Nephron (organoid): ENCODE results near the gene BABAM2.

Experiments
- H3K27ac Mint-ChIP-seq, 3 experiments: 2 replicates each; pipeline ENCODE4 v1.8.0; 2020; ENCODE audit warnings: mixed read lengths in 3 of 3, mild to moderate bottlenecking in 2 of 3, moderate library complexity in 1 of 3
- H3K27me3 Mint-ChIP-seq: 2 replicates; pipeline ENCODE4 v1.8.0; 2021; ENCODE audit warnings: low read depth, mild to moderate bottlenecking, moderate library complexity, mixed read lengths
- H3K36me3 Mint-ChIP-seq: 2 replicates; pipeline ENCODE4 v1.8.0; 2020; ENCODE audit warnings: low read depth, mixed read lengths
- H3K4me1 Mint-ChIP-seq: 2 replicates; pipeline ENCODE4 v1.8.0; 2020; ENCODE audit warnings: mixed read lengths
- H3K4me3 Mint-ChIP-seq, 3 experiments: 2 replicates each; pipeline ENCODE4 v1.8.0; 2020; ENCODE audit warnings: mild to moderate bottlenecking in 3 of 3, mixed read lengths in 3 of 3, moderate library complexity in 2 of 3
- H3K9me3 Mint-ChIP-seq: 2 replicates; pipeline ENCODE4 v1.8.0; 2020; ENCODE audit warnings: mixed read lengths
- CTCF ChIP-seq, 3 experiments: fragments of 200-600 bp; sonication (generic); IDR thresholded peaks; one replicate each; pipeline ENCODE4 v1.5.0; 2021; ENCODE audit warnings: antibody characterized with exemption in 3 of 3; ENCODE audit not compliant: unreplicated experiment in 3 of 3

Gene BABAM2

DNA sequence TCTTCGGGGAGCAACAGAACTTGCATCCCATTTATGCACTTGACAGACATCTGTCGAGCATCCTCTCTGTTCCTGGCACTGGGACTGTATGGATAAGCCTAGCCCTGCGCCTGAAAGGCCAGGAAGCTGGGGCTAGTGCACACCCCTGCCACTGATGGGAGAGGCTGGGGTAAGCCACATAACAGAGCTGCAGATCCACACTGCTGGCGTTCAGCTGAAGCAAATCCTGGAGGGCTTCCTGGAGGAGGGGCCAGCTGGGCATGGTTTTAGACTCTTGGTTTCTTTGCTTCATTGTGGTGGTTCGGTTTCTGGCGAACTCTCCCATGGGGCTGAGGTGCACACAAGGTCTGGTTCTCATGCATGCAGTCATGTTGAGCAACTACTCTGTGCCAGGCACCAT lies 456.7 kb downstream of the BABAM2 start:
- Mint-ChIP-seq H3K27me3 (no peaks in the 10 kb centered on the region), H3K4me1 (peaks cover 59% of the 10 kb centered on the region), H3K9me3 (no peaks in the 10 kb centered on the region), H3K4me3 (no peak overlapping the region), H3K27ac (peak overlapping the region in 2 of 3 experiments; percentile 85 to 91), H3K36me3 (no peaks in the 10 kb centered on the region)
- no peak for TF ChIP-seq CTCF (IDR thresholded peaks at IDR 0.05; ENCODE audit: unreplicated experiment in 3 of 3)

GRCh38 chr2:28347596-28347995 lies 457.1 kb downstream of the BABAM2 start:
- Mint-ChIP-seq H3K9me3 (no peaks in the 10 kb centered on the region), H3K36me3 (no peaks in the 10 kb centered on the region), H3K4me1 (peaks cover 59% of the 10 kb centered on the region), H3K27me3 (peaks cover 2% of the 10 kb centered on the region), H3K27ac (peak overlapping the region in 1 of 3 experiments; percentile 29), H3K4me3 (no peak overlapping the region)
- no peak for TF ChIP-seq CTCF (IDR thresholded peaks at IDR 0.05; ENCODE audit: unreplicated experiment in 3 of 3)

DNA sequence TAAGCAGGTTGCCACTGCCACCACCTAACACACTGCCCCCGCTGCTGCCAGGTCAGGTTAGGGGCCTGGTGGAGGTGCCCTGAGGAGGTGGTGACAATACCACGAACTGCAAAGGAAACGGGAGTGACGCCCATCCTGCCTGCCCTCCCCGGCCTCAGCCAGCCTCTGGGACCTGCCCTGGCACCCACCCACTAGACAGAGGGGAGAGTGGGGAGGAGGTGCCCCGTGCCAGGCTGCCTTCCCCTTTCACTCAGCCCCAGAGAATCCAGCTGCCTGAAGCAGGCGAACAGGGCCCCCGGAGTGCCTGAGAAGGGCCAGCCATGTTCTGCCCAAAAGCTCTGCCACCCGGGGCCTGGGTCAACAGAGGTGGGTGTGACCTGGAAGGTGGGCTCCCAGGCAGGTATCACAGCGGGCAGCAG lies 457.6 kb downstream of the BABAM2 start:
- H3K4me1 Mint-ChIP-seq, result peaks cover 56% of the 10 kb centered on the region
- H3K27ac Mint-ChIP-seq, result no peak overlapping the region
- TF ChIP-seq CTCF (IDR thresholded peaks at IDR 0.05; ENCODE audit: unreplicated experiment in 3 of 3), result no peak
- no peak overlapping the region for H3K4me3 Mint-ChIP-seq
- no peaks in the 10 kb centered on the region for H3K36me3 Mint-ChIP-seq
- no peaks in the 10 kb centered on the region for H3K9me3 Mint-ChIP-seq
- H3K27me3 Mint-ChIP-seq, result peaks cover 5% of the 10 kb centered on the region

- H3K4me3 Mint-ChIP-seq, result no peak overlapping the region
Measured at GRCh38 chr2:28348921-28349320, 458.4 kb downstream of the BABAM2 start.

DNA sequence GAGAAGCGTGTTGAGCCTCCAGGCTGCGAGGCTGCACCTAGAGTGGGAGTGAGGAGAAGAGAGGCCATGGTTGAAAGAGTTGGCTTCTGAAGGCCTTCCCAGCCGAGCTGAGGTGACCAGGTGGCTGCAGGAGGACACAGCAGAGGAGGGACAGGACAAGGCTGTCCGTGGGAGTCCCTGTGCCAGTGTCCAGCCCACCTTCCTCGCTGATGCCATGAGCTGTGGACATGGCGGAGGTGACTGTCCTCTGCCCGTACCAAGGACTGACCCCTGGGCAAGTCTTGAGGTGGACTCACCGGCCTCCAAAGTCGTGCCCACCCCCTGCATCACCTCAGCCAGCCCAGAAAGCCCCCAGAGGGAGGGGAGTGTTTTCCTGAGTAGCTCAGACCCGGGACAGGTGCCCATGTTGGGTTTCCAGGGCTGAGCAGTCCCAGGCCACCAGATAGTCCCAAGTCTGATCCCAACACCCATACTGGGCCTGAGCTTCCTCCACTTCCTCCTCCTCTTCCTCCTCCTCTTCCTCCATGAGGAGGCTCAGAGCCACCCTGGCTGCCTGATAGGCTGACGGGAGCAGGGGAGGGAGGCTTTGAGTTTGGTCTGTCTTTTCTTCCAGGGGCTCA lies 459.1 kb downstream of the BABAM2 start:
- Mint-ChIP-seq H3K4me1 (peaks cover 41% of the 10 kb centered on the region), H3K9me3 (no peaks in the 10 kb centered on the region), H3K4me3 (no peak overlapping the region), H3K36me3 (no peaks in the 10 kb centered on the region), H3K27ac (peak overlapping the region in 2 of 3 experiments; percentile 55 to 64), H3K27me3 (peaks cover 5% of the 10 kb centered on the region)
- no peak for TF ChIP-seq CTCF (IDR thresholded peaks at IDR 0.05; ENCODE audit: unreplicated experiment in 3 of 3)

More at GRCh38 chr2:28348921-28349320, 458.4 kb downstream of the BABAM2 start:
- Mint-ChIP-seq H3K9me3 (no peaks in the 10 kb centered on the region), H3K4me1 (peaks cover 49% of the 10 kb centered on the region), H3K27me3 (peaks cover 5% of the 10 kb centered on the region), H3K36me3 (no peaks in the 10 kb centered on the region), H3K27ac (peak overlapping the region in 2 of 3 experiments; percentile 55 to 64)
- TF ChIP-seq CTCF (IDR thresholded peaks at IDR 0.05; ENCODE audit: unreplicated experiment in 3 of 3), result no peak

DNA sequence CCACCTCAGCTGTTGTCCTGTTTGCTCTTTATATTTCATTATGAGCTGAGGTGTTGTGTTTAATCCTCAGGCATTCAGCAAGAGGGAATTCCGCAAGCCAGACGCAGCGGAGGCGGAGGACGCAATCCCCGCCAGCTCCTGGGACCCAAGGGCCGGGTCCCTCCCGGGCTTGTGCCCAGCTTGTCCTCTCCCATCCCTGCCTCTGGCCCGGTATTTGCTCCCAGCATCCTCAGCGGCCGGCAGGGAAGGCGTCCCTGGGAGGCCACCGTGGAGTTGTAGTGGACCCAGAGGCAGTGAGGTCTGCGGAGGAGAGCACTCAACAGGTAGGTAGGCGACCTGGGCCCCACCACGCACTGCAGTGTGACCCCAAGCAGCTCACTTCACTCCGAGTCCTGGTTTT lies 459.7 kb downstream of the BABAM2 start:
- Mint-ChIP-seq H3K27ac (no peak overlapping the region), H3K27me3 (peaks cover 5% of the 10 kb centered on the region), H3K9me3 (no peaks in the 10 kb centered on the region), H3K4me1 (peaks cover 45% of the 10 kb centered on the region), H3K4me3 (no peak overlapping the region), H3K36me3 (no peaks in the 10 kb centered on the region)
- TF ChIP-seq CTCF (IDR thresholded peaks at IDR 0.05; ENCODE audit: unreplicated experiment in 3 of 3), result no peak
